Measurements from ENCODE around the gene KCNK18.

GRCh38 chr10:117175901-117176534 lies 21.3 kb upstream of the KCNK18 start:
- TF ChIP-seq CTCF (conservative IDR thresholded peaks at IDR 0.05; ENCODE audit: low read length): peak; percentile 92
- TF ChIP-seq EZH2phosphoT487 (IDR thresholded peaks at IDR 0.05; ENCODE audit: borderline replicate concordance, low read depth, low read length): no peak
